Measurements from ENCODE around the gene SLC26A8.

DNA sequence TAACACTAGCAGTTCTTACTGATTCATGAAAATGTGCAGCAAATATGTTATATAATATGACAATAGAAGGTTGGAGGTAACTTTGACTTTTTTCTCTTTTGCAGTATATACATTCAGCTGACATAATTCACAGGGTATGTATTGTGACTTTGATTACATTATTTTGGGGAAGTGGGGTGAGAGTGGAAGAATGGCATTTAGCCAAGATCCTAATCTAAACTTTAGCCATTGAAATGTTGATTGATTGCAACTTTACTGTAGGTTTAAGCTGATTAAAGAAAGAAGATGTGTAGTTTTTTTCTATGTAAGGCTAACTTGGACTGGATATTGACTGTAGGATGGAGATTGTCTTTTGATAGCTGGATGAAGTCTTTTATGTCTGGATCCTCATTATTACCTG lies 49.1 kb upstream of the SLC26A8 start:
- TF ChIP-seq, protein P1, sequence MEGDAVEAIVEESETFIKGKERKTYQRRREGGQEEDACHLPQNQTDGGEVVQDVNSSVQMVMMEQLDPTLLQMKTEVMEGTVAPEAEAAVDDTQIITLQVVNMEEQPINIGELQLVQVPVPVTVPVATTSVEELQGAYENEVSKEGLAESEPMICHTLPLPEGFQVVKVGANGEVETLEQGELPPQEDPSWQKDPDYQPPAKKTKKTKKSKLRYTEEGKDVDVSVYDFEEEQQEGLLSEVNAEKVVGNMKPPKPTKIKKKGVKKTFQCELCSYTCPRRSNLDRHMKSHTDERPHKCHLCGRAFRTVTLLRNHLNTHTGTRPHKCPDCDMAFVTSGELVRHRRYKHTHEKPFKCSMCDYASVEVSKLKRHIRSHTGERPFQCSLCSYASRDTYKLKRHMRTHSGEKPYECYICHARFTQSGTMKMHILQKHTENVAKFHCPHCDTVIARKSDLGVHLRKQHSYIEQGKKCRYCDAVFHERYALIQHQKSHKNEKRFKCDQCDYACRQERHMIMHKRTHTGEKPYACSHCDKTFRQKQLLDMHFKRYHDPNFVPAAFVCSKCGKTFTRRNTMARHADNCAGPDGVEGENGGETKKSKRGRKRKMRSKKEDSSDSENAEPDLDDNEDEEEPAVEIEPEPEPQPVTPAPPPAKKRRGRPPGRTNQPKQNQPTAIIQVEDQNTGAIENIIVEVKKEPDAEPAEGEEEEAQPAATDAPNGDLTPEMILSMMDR (IDR thresholded peaks at IDR 0.05) = no peak
- TF ChIP-seq POLR2AphosphoS5 (IDR thresholded peaks at IDR 0.05) (no peak), EP300 (IDR thresholded peaks at IDR 0.05) (no peak), POLR2A (IDR thresholded peaks at IDR 0.05; ENCODE audit: low read depth) (no peak)

Data from esophagus muscularis mucosa (tissue), 4 donors.